GM19240 (cell line): Measurements from ENCODE around the gene CHMP1A.

Source experiments
- DNase-seq: peaks from one replicate; pipeline ENCODE4 v3.0.0; 2011; ENCODE audit warnings: low spot score; ENCODE audit not compliant: insufficient read length

Gene CHMP1A

DNA sequence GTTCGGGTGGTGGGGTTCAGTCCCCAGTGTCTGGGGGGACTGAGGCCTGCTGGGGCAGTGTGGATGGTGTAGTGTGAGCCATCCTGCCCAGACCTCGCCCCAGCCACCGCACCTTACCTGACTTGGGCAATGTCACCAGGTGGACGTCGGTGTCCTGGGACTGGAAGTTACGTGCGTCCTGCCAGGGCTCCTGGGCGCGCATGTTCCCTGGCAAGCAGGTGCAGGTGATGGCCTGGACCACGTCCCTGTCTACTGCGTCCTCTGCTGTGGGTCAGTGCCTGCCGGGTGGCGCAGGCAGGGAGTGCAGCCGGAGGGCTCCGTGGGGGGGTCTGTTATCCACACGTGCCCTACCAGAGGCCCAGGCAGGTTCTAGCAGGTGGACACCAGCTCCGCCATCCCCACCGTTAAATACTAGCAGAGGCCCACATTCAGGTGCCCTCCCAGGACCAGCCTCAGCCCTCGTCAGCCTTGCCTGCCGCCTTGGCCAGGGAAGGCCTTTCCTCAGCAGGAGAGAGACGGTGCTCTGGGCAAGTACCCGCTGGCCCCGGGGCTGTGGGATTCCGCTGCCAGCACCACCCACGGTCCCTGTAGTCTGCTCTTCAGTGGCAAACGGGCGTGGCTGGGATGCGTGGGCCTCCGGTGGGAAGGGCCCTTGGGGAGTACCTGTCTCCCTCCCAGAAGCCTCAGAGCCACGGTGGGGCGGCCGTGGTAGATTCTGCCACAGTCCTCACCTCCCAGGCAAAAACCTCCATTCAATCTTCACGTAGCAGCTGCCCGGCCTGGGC is 52.1 kb downstream of the CHMP1A start:
- DNase-seq = no peak

- no peak for DNase-seq
Observed at GRCh38 chr16:89604764-89605163, 52.7 kb downstream of the CHMP1A start.

GRCh38 chr16:89602952-89603590 is 54.4 kb downstream of the CHMP1A start:
- DNase-seq = no peak

DNA sequence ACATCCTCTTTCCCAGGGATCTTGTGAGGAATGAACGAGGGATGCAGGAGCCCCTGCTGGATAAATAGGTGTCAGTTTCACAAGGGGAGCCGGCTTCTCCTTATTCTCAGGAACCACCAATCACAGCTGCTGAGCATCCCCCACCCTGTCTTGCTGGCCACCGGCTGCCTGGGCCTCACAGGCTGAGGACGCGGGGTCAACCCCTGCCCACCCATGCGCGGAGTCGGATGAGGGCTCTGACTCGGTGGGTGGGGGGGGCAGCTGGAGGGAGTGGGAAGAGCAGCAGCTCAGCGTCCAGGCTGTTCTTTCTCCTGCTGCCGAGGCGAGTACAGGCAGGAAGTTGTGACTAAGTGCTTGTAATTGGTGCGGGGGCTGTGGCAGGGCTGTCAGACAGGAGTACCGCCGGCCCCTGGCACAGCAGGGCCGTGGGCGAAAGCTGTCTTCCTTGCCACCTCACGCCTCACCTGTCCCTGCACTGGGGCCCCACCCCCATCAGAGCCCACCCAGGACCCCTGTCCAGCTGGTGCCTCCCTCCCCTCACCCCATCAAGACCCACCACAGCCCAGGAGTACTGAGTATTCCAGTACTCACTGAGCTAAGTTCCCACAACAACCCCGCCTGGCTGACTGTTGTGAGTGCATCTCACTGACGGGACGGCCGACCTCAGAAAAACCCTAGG is 55.1 kb downstream of the CHMP1A start:
- DNase-seq = no peak

DNA sequence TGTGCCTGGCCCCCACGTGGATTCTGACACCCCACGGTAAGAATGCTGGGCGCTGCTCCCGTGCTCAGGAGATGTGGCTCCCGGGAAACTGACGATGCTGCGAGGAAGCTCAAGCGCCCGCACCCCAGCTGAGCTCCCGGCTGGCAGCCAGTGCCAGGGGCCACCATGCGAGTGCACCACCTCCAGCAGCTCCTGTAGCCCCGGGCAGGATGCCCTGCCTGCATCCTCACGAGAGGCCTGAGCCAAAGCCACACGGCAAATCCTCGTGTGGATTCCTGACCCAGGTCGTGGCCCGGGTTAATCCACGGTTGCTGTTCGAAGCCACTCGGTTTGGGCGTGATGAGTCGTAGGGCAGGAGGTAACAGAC is 55.6 kb downstream of the CHMP1A start:
- no peak for DNase-seq

DNA sequence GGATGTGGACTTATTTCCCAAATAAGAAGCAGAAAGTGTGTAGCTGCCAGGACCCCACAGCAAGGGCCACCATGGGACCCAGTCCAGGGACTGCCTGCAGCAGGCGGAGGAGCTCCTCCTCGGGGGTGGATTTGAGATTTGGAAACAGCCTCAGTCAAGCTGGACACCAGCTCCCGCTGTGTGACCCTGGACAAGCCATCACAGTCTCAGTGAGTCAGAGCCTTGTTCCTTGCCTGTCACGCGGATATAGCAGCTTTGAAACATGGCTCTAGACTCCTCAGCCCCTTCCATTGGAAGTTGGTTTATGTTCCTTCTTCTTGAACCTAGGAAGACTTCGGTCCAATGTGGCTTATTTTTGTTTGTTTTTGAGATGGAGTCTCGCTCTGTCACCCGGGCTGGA is 56.6 kb downstream of the CHMP1A start:
- no peak for DNase-seq

DNA sequence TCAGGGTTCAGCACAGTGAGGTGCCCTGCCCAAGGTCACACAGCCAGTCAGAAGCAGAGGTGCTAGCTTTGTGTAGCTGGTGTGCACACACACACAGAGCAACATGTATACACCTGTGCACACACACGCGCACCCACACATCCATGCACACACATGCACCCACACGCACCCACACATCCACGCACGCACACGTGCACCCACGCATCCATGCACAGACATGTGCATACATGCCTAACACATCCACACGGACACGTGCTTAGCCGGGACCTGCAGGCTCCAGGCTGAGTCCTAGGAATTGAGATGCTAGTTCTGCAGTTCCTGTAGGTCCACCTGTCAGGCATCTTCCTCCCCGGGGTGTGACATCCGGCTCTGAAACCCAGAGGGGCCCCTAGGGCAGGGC is 57.1 kb downstream of the CHMP1A start:
- no peak for DNase-seq

- no peak for DNase-seq
Observed at GRCh38 chr16:89599902-89600301, 57.6 kb downstream of the CHMP1A start.

GRCh38 chr16:89599451-89599858 is 58.1 kb downstream of the CHMP1A start:
- no peak for DNase-seq

DNA sequence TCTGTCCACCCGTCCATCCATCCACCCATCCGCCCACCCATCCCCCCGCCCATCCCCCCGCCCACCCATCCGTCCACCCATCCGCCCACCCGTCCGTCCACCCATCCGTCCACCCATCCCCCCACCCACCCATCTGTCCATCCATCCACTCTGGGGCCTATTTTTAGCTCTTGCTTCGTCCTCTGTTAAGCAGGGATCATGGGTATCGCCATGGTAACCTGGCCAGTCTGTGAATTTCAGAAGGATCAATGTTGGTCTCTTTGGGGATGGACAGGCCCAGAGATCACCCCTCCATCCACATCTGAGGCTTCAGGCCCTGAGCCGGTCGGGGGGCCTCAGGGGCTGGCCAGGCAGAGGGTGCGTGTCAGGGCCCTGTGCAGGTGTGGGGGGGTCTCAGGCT is 59.3 kb downstream of the CHMP1A start:
- DNase-seq = no peak

DNA sequence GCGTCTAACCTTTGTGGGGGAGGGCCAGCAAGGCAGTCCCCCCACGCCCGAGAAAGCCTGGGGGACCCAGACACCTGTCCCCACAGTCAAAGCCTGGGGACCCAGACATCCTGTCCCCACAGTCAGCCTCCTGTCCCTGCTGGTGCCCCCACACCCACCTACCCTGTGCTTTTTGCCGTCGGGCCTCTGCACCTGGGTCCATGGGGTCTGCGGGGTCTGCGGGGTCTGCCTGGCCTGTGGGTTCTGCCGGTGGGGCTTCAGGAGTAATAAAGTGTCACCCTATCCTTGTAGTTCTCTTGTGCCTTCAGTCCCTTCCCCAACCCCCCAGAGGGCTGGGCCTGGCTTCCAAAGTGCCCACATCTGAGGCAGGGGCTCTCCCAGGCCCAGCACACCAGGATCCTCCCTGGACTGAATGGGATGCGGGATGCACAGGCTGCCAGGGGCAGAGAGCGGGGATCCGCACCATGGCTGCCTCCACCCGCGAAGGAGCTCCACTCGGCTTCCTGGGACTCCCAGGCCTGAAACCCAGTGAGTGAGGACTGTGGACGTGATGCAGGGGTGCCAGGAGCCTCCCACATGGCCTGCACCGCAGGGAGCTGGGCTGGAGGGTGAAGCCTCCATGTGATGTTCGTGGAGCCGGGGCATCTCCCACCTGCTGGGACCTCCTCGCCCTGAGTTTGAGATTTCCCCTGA is 60.4 kb downstream of the CHMP1A start:
- no peak for DNase-seq

- DNase-seq = no peak
Observed at GRCh38 chr16:89596061-89596689, 61.3 kb downstream of the CHMP1A start.

- DNase-seq = no peak
Observed at GRCh38 chr16:89595330-89596060, 62.0 kb downstream of the CHMP1A start.
